ENCODE data around the gene C20orf204. TPM values are rescaled to one million over a fixed set of nuclear protein-coding genes. Genes with fewer than 3 reads are reported as not detected.

C20orf204 gene
- total RNA-seq, 1 donor from 2014 or later: 3.0 TPM

- Mint-ChIP-seq H3K9me3 (no peaks in the 10 kb centered on the region), H3K36me3 (no peaks in the 10 kb centered on the region), H3K4me1 (ENCODE audit: unreplicated experiment) (no peaks in the 10 kb centered on the region), H3K27ac (no peak overlapping the region), H3K4me3 (no peak overlapping the region), H3K27me3 (no peaks in the 10 kb centered on the region)
- TF ChIP-seq CTCF (conservative IDR thresholded peaks at IDR 0.05): no peak
- DNase-seq (ENCODE audit: extremely low spot score, unreplicated experiment): no peak
These were observed 37.6 kb downstream of the C20orf204 start for GRCh38 chr20:64073476-64074183.

GRCh38 chr20:64074184-64074789, 38.3 kb downstream of the C20orf204 start:
- H3K4me3 Mint-ChIP-seq: no peak overlapping the region
- H3K9me3 Mint-ChIP-seq: no peaks in the 10 kb centered on the region
- no peak for TF ChIP-seq CTCF (conservative IDR thresholded peaks at IDR 0.05)
- no peak overlapping the region for H3K27ac Mint-ChIP-seq
- peaks cover 4% of the 10 kb centered on the region for H3K4me1 Mint-ChIP-seq (ENCODE audit: unreplicated experiment)
- H3K36me3 Mint-ChIP-seq: no peaks in the 10 kb centered on the region
- no peaks in the 10 kb centered on the region for H3K27me3 Mint-ChIP-seq
- DNase-seq (ENCODE audit: extremely low spot score, unreplicated experiment): no peak

GRCh38 chr20:64074963-64075362, 39.0 kb downstream of the C20orf204 start:
- H3K4me1 Mint-ChIP-seq (ENCODE audit: unreplicated experiment): peaks cover 4% of the 10 kb centered on the region
- H3K27me3 Mint-ChIP-seq: no peaks in the 10 kb centered on the region
- no peaks in the 10 kb centered on the region for H3K9me3 Mint-ChIP-seq
- no peak overlapping the region for H3K4me3 Mint-ChIP-seq
- no peak overlapping the region for H3K27ac Mint-ChIP-seq
- H3K36me3 Mint-ChIP-seq: no peaks in the 10 kb centered on the region
- no peak for DNase-seq (ENCODE audit: extremely low spot score, unreplicated experiment)
- TF ChIP-seq CTCF (conservative IDR thresholded peaks at IDR 0.05): no peak

GRCh38 chr20:64075556-64075955, 39.6 kb downstream of the C20orf204 start:
- TF ChIP-seq CTCF (conservative IDR thresholded peaks at IDR 0.05): no peak
- Mint-ChIP-seq H3K27ac (no peak overlapping the region), H3K4me1 (ENCODE audit: unreplicated experiment) (peaks cover 8% of the 10 kb centered on the region), H3K4me3 (no peak overlapping the region), H3K36me3 (no peaks in the 10 kb centered on the region), H3K9me3 (no peaks in the 10 kb centered on the region), H3K27me3 (no peaks in the 10 kb centered on the region)
- DNase-seq (ENCODE audit: extremely low spot score, unreplicated experiment): no peak

GRCh38 chr20:64076061-64076997, 40.3 kb downstream of the C20orf204 start:
- Mint-ChIP-seq H3K27me3 (peaks cover 3% of the 10 kb centered on the region), H3K4me3 (no peak overlapping the region), H3K9me3 (no peaks in the 10 kb centered on the region), H3K4me1 (ENCODE audit: unreplicated experiment) (peaks cover 11% of the 10 kb centered on the region), H3K36me3 (no peaks in the 10 kb centered on the region), H3K27ac (no peak overlapping the region)
- DNase-seq (ENCODE audit: extremely low spot score, unreplicated experiment): no peak
- no peak for TF ChIP-seq CTCF (conservative IDR thresholded peaks at IDR 0.05)
